Esophagus muscularis mucosa (tissue), 3 donors: ENCODE measurements around the gene MAEL.

Experiments
- POLR2A ChIP-seq: fragments of 450-650 bp; IDR thresholded peaks from one replicate; pipeline ENCODE4 v1.6.1; 2017; ENCODE audit warnings: antibody characterized with exemption, moderate library complexity, mild to moderate bottlenecking, low read depth
- POLR2AphosphoS5 ChIP-seq, 2 donors: sonication (generic); formaldehyde crosslinking; IDR thresholded peaks; one replicate each; pipeline ENCODE4 v1.6.1; 2017; ENCODE audit warnings: antibody characterized with exemption in 2 of 2
- TF ChIP-seq, protein P1 (sequence below), 3 experiments: fragments of 200-600 bp in 2 of 3; fragments of 450-650 bp in 1 of 3; sonication (generic) in 2 of 3; IDR thresholded peaks; one replicate each; pipeline ENCODE4 v1.5.1; 2017 to 2019; ENCODE audit warnings: antibody characterized with exemption in 3 of 3, mild to moderate bottlenecking in 2 of 3, moderate library complexity in 1 of 3

DNA sequence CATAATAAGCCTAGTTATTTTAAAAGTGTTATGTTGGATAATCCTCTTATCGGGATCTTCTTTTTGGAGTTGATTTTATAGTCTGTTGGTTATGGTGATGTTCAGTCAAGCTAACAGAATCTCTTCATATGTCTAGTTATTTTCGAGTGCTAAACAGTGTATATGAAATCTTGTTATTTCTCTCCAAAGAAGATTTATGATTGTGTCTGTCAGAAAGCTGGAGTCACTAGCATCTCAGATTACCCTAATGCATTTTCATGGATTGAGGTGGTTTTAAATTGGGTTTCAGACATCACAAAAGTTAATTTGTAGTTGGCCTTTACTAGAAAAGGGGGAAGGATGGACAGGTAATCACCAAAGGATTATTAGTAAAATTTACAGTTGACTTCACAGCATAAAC lies 13.3 kb downstream of the MAEL start:
- TF ChIP-seq, protein P1, sequence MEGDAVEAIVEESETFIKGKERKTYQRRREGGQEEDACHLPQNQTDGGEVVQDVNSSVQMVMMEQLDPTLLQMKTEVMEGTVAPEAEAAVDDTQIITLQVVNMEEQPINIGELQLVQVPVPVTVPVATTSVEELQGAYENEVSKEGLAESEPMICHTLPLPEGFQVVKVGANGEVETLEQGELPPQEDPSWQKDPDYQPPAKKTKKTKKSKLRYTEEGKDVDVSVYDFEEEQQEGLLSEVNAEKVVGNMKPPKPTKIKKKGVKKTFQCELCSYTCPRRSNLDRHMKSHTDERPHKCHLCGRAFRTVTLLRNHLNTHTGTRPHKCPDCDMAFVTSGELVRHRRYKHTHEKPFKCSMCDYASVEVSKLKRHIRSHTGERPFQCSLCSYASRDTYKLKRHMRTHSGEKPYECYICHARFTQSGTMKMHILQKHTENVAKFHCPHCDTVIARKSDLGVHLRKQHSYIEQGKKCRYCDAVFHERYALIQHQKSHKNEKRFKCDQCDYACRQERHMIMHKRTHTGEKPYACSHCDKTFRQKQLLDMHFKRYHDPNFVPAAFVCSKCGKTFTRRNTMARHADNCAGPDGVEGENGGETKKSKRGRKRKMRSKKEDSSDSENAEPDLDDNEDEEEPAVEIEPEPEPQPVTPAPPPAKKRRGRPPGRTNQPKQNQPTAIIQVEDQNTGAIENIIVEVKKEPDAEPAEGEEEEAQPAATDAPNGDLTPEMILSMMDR (IDR thresholded peaks at IDR 0.05) = no peak
- no peak for TF ChIP-seq POLR2AphosphoS5 (IDR thresholded peaks at IDR 0.05)
- TF ChIP-seq POLR2A = no peak
